Gastrocnemius medialis (tissue), 4 donors: ENCODE data around the gene SLC1A5. TPM values are rescaled to one million over a fixed set of nuclear protein-coding genes. Genes with fewer than 3 reads are reported as not detected.

Experiments
- ATAC-seq, 2 donors: fragments of 150-250 bp; one replicate each; pipeline ENCODE4 v1.9.1; 2016
- DNase-seq, 2 donors: peaks; one replicate each; pipeline ENCODE4 v3.0.0-alpha.2; 2019
- H3K27ac ChIP-seq, 4 donors: fragments of 200-600 bp; sonication (generic); 1 replicate in 1 of 4; 2 replicates in 3 of 4; pipeline ENCODE4 v1.5.1; 2016 to 2018; ENCODE audit warnings: mild to moderate bottlenecking in 2 of 4, moderate library complexity in 1 of 4
- H3K27me3 ChIP-seq, 3 donors: fragments of 200-600 bp; sonication (generic) in 2 of 3; 1 replicate in 1 of 3; 2 replicates in 2 of 3; pipeline versions ENCODE4 v1.5.1 to v1.6.0; 2016 to 2019; ENCODE audit warnings: mild to moderate bottlenecking in 1 of 3, moderate library complexity in 1 of 3
- H3K36me3 ChIP-seq, 2 donors: fragments of 200-600 bp; sonication (generic) in 1 of 2; one replicate each; pipeline ENCODE4 v1.5.1; 2017 to 2018
- H3K4me1 ChIP-seq, 2 donors: fragments of 200-600 bp; sonication (generic) in 1 of 2; one replicate each; pipeline ENCODE4 v1.5.1; 2016 to 2017; ENCODE audit warnings: mild to moderate bottlenecking in 2 of 2
- H3K4me3 ChIP-seq, 4 donors: fragments of 200-600 bp; sonication (generic) in 3 of 4; 1 replicate in 1 of 4; 2 replicates in 3 of 4; pipeline ENCODE4 v1.5.1; 2016 to 2019; ENCODE audit warnings: mild to moderate bottlenecking in 2 of 4
- H3K9me3 ChIP-seq, 3 donors: fragments of 200-600 bp; sonication (generic) in 2 of 3; 1 replicate in 1 of 3; 2 replicates in 2 of 3; pipeline ENCODE4 v1.5.1; 2016 to 2019
- CTCF ChIP-seq, 5 experiments: fragments of 450-650 bp in 3 of 5; fragments of 200-600 bp in 2 of 5; sonication (generic) in 2 of 5; IDR thresholded peaks in 4 of 5; conservative IDR thresholded peaks in 1 of 5; 1 replicate in 4 of 5; 2 replicates in 1 of 5; pipeline ENCODE4 v1.5.1; 2016 to 2019; ENCODE audit warnings: antibody characterized with exemption in 5 of 5, mild to moderate bottlenecking in 3 of 5, moderate library complexity in 3 of 5
- POLR2A ChIP-seq, 2 donors: fragments of 450-650 bp; IDR thresholded peaks; one replicate each; pipeline ENCODE4 v1.6.1; 2017; ENCODE audit warnings: antibody characterized with exemption in 2 of 2, mild to moderate bottlenecking in 2 of 2, moderate library complexity in 2 of 2
- in situ Hi-C, 4 donors: fragments of 200-750 bp; cut with MboI; loops; one replicate each; pipeline versions ENCODE4 v1.15.0 to v1.8.0; 2017; ENCODE audit warnings: low sequenced_read_pairs in 4 of 4
- intact Hi-C: fragments of 100-400 bp; cut with DNase I; formaldehyde crosslinking; loops from one replicate; pipeline ENCODE4 v1.15.1; 2023; ENCODE audit warnings: low total_unique reads
- total RNA-seq, 4 donors: library from RNA; depleted of rRNA; stranded (reverse); fragments of >200 nt; gene quantifications; one replicate each; pipeline versions ENCODE4 v1.1.0 to v1.2.3, GENCODE V29; 2016

The SLC1A5 gene
- total RNA-seq, 4 donors from 2014 or later: 7.6 to 18.5 (median 10.7) TPM

- no peaks in the 10 kb centered on the region for H3K9me3 ChIP-seq
- in situ Hi-C loops (no loop called here), intact Hi-C loops (no loop called here)
- H3K27me3 ChIP-seq: peaks cover 11 to 23% (median 18%) of the 10 kb centered on the region in 3 donors
- ATAC-seq (peak; percentile 40 to 57), DNase-seq (peak; percentile 40 to 50)
- peaks cover 13 to 14% of the 10 kb centered on the region in 2 donors for H3K4me1 ChIP-seq
- no peak for TF ChIP-seq POLR2A (IDR thresholded peaks at IDR 0.05)
- no peak for TF ChIP-seq CTCF (IDR thresholded peaks at IDR 0.05 in 4 of 5, conservative IDR thresholded peaks at IDR 0.05 in 1 of 5)
- peak overlapping the region; percentile 57 to 65 (median 62) for H3K4me3 ChIP-seq
- peak overlapping the region; percentile 67 to 80 (median 72) for H3K27ac ChIP-seq
- no peaks in the 10 kb centered on the region for H3K36me3 ChIP-seq
These were observed 2.0 kb downstream of the SLC1A5 start for GRCh38 chr19:46786236-46787039.

- no peaks in the 10 kb centered on the region for H3K9me3 ChIP-seq
- TF ChIP-seq POLR2A (IDR thresholded peaks at IDR 0.05) (no peak), CTCF (IDR thresholded peaks at IDR 0.05 in 4 of 5, conservative IDR thresholded peaks at IDR 0.05 in 1 of 5) (no peak)
- ATAC-seq (no peak), DNase-seq (no peak)
- no peaks in the 10 kb centered on the region for H3K36me3 ChIP-seq
- H3K4me3 ChIP-seq: peak overlapping the region in 3 of 4 donors; percentile 57 to 65 (median 61)
- in situ Hi-C loops: no loop called here
- intact Hi-C loops: no loop called here
- peak overlapping the region; percentile 67 to 80 (median 72) for H3K27ac ChIP-seq
- peaks cover 13 to 14% of the 10 kb centered on the region in 2 donors for H3K4me1 ChIP-seq
- H3K27me3 ChIP-seq: peaks cover 11 to 23% (median 18%) of the 10 kb centered on the region in 3 donors
These were observed 2.5 kb downstream of the SLC1A5 start for GRCh38 chr19:46785980-46786235.

- TF ChIP-seq POLR2A (IDR thresholded peaks at IDR 0.05): no peak
- H3K4me1 ChIP-seq: peaks cover 13 to 14% of the 10 kb centered on the region in 2 donors
- peaks cover 11 to 23% (median 18%) of the 10 kb centered on the region in 3 donors for H3K27me3 ChIP-seq
- no peak for DNase-seq
- peak overlapping the region in 3 of 4 donors; percentile 57 to 65 (median 61) for H3K4me3 ChIP-seq
- H3K36me3 ChIP-seq: no peaks in the 10 kb centered on the region
- no peak for ATAC-seq
- in situ Hi-C loops: no loop called here
- H3K9me3 ChIP-seq: no peaks in the 10 kb centered on the region
- intact Hi-C loops: no loop called here
- H3K27ac ChIP-seq: peak overlapping the region in 3 of 4 donors; percentile 15 to 80 (median 67)
These were observed 3.1 kb downstream of the SLC1A5 start for GRCh38 chr19:46785054-46785979.

GRCh38 chr19:46784262-46785053 lies 3.9 kb downstream of the SLC1A5 start:
- no peak for ATAC-seq
- intact Hi-C loops: no loop called here
- Histone ChIP-seq H3K4me3 (peak overlapping the region in 2 of 4 donors; percentile 6 to 65), H3K36me3 (no peaks in the 10 kb centered on the region), H3K27ac (peak overlapping the region in 1 of 4 donors; percentile 15), H3K9me3 (no peaks in the 10 kb centered on the region), H3K4me1 (peaks cover 13 to 14% of the 10 kb centered on the region in 2 donors), H3K27me3 (peaks cover 11 to 23% (median 18%) of the 10 kb centered on the region in 3 donors)
- DNase-seq: peak; percentile 26 to 27
- TF ChIP-seq POLR2A (IDR thresholded peaks at IDR 0.05): no peak
- no peak for TF ChIP-seq CTCF (IDR thresholded peaks at IDR 0.05 in 4 of 5, conservative IDR thresholded peaks at IDR 0.05 in 1 of 5)
- in situ Hi-C loops: no loop called here
